ENCODE measurements around the gene PI16. TPM values are rescaled to one million over a fixed set of nuclear protein-coding genes. Genes with fewer than 3 reads are reported as not detected.
A peak's percentile ranks its signal among the peaks of the same experiment; 100 is the strongest.

PI16 gene
- total RNA-seq, 2 experiments from 2014 or later, result not detected

- peak; percentile 60 for ATAC-seq
- Mint-ChIP-seq H3K36me3 (ENCODE audit: low read depth) (peaks cover 6% of the 10 kb centered on the region), H3K9me3 (no peaks in the 10 kb centered on the region), H3K4me3 (no peak overlapping the region), H3K27ac (no peak overlapping the region), H3K27me3 (peaks cover 1% of the 10 kb centered on the region), H3K4me1 (ENCODE audit: low read depth) (peaks cover 26% of the 10 kb centered on the region)
- intact Hi-C loops (cut with micrococcal nuclease), result loop anchor here (10.0 kb wide), 1 partner anchor 100 kb away; the partner anchor contains the start of gene C6orf89
- TF ChIP-seq CTCF (IDR thresholded peaks at IDR 0.05), result no peak
- CTCF ChIA-PET, result interaction anchor here (1.1 to 2.6 kb wide), 5 partner anchors 33 to 184 kb away, joined by 3 to 11 read pairs (median 8); partner anchors contain the start of genes C6orf89 and PPIL1
- peak; percentile 82 for DNase-seq
- POLR2A ChIA-PET, result interaction anchor here (0.6 to 3.0 kb wide), 17 partner anchors 9 to 387 kb away, joined by 3 to 15 read pairs (median 4); partner anchors contain the start of gene PPIL1
These were observed 30.3 kb downstream of the PI16 start for GRCh38 chr6:36984581-36985416.

GRCh38 chr6:36985417-36985807 is 30.9 kb downstream of the PI16 start:
- Mint-ChIP-seq H3K27me3 (peaks cover 1% of the 10 kb centered on the region), H3K36me3 (ENCODE audit: low read depth) (peaks cover 6% of the 10 kb centered on the region), H3K27ac (no peak overlapping the region), H3K9me3 (no peaks in the 10 kb centered on the region), H3K4me1 (ENCODE audit: low read depth) (peaks cover 22% of the 10 kb centered on the region), H3K4me3 (no peak overlapping the region)
- intact Hi-C loops (cut with micrococcal nuclease), result loop anchor here (10.0 kb wide), 1 partner anchor 101 kb away; the partner anchor contains the start of gene C6orf89
- TF ChIP-seq CTCF (IDR thresholded peaks at IDR 0.05), result no peak
- POLR2A ChIA-PET, result interaction anchor here (0.6 to 3.0 kb wide), 19 partner anchors 9 to 387 kb away, joined by 3 to 15 read pairs (median 4); partner anchors contain the start of gene PPIL1
- CTCF ChIA-PET, result interaction anchor here (1.1 to 3.4 kb wide), 8 partner anchors 34 to 225 kb away, joined by 3 to 31 read pairs (median 7); partner anchors contain the start of genes C6orf89 and PPIL1
- DNase-seq, result no peak
- no peak for ATAC-seq

GRCh38 chr6:36985808-36986703 is 31.5 kb downstream of the PI16 start, which contains the start of gene MTCH1:
MTCH1 (minus strand) TSS chr6:36986196; CDS start chr6:36986173, 23 bp downstream.
- POLR2A ChIA-PET, result interaction anchor here (0.6 to 3.0 kb wide), 23 partner anchors 8 to 388 kb away, joined by 3 to 15 read pairs (median 4); partner anchors contain the start of genes C6orf89, PPIL1, TBC1D22B and TMEM217
- Mint-ChIP-seq H3K4me3 (peak within 1 kb of the TSS; percentile 99), H3K27me3 (peaks cover 1% of the 10 kb centered on the region), H3K4me1 (ENCODE audit: low read depth) (peaks cover 17% of the 10 kb centered on the region), H3K36me3 (ENCODE audit: low read depth) (peaks cover 6% of the 10 kb centered on the region), H3K9me3 (no peaks in the 10 kb centered on the region), H3K27ac (peak within 1 kb of the TSS; percentile 95)
- intact Hi-C loops (cut with micrococcal nuclease), result loop anchor here (10.0 kb wide), 1 partner anchor 101 kb away; the partner anchor contains the start of gene C6orf89
- TF ChIP-seq CTCF (IDR thresholded peaks at IDR 0.05), result no peak
- ATAC-seq (peak; percentile 82), DNase-seq (peak; percentile 85)
- CTCF ChIA-PET, result interaction anchor here (1.1 to 3.4 kb wide), 8 partner anchors 33 to 224 kb away, joined by 3 to 31 read pairs (median 7); partner anchors contain the start of genes C6orf89 and PPIL1

GRCh38 chr6:36986704-36987047 is 32.1 kb downstream of the PI16 start:
- peaks cover 12% of the 10 kb centered on the region for H3K4me1 Mint-ChIP-seq (ENCODE audit: low read depth)
- ChIA-PET POLR2A (interaction anchor here (0.6 to 3.0 kb wide), 12 partner anchors 11 to 271 kb away, joined by 3 to 15 read pairs (median 4); partner anchors contain the start of genes C6orf89, PPIL1, TBC1D22B and TMEM217), CTCF (interaction anchor here (0.6 to 3.4 kb wide), 8 partner anchors 32 to 224 kb away, joined by 3 to 31 read pairs (median 7); partner anchors contain the start of genes C6orf89 and PPIL1)
- peak overlapping the region; percentile 99 for H3K4me3 Mint-ChIP-seq
- H3K27me3 Mint-ChIP-seq, result peaks cover 1% of the 10 kb centered on the region
- peaks cover 4% of the 10 kb centered on the region for H3K36me3 Mint-ChIP-seq (ENCODE audit: low read depth)
- H3K9me3 Mint-ChIP-seq, result no peaks in the 10 kb centered on the region
- ATAC-seq, result no peak
- no peak for TF ChIP-seq CTCF (IDR thresholded peaks at IDR 0.05)
- intact Hi-C loops (cut with micrococcal nuclease), result loop anchor here (10.0 kb wide), 1 partner anchor 102 kb away; the partner anchor contains the start of gene C6orf89
- DNase-seq, result no peak
- H3K27ac Mint-ChIP-seq, result peak overlapping the region; percentile 95

Data from activated CD8-positive, alpha-beta T cell treated with anti-CD3 and anti-CD28 coated beads for 36 hours (primary cell).